OCI-LY1 (cell line): Measurements from ENCODE around the gene SLC43A3.
"Not testable (repeated sequence)": the region's sequence is repeated elsewhere in the genome, so short reads cannot be mapped to it uniquely, and the experiment has no call there.

Experiments used
- H2AFZ ChIP-seq: fragments of 200-600 bp; sonication (generic), shearing (Covaris generic); 2 replicates; pipeline ENCODE4 v1.6.0; 2014; ENCODE audit warnings: antibody characterized with exemption, mild to moderate bottlenecking, low read length
- H3F3A ChIP-seq: fragments of 200-600 bp; sonication (generic), shearing (Covaris generic); 2 replicates; pipeline ENCODE4 v1.6.0; 2014; ENCODE audit warnings: mild to moderate bottlenecking, antibody characterized with exemption, low read length, moderate library complexity; ENCODE audit not compliant: insufficient read depth
- H3K27ac ChIP-seq: fragments of 200-600 bp; sonication (generic); 2 replicates; pipeline ENCODE4 v1.5.1; 2014; ENCODE audit warnings: low read length, mixed run types, mild to moderate bottlenecking, low read depth; ENCODE audit not compliant: poor library complexity, severe bottlenecking
- H3K27me3 ChIP-seq: fragments of 200-600 bp; sonication (generic); 2 replicates; pipeline ENCODE4 v1.6.0; 2014; ENCODE audit warnings: antibody characterized with exemption, mild to moderate bottlenecking, low read length, moderate library complexity; ENCODE audit not compliant: insufficient read depth
- H3K36me3 ChIP-seq: fragments of 200-600 bp; sonication (generic); 2 replicates; pipeline ENCODE4 v1.6.1; 2014; ENCODE audit warnings: mild to moderate bottlenecking, antibody characterized with exemption, low read length, moderate library complexity, mixed read lengths; ENCODE audit not compliant: insufficient read depth
- H3K4me1 ChIP-seq: fragments of 200-600 bp; sonication (generic); 2 replicates; pipeline ENCODE4 v1.5.1; 2014; ENCODE audit warnings: mild to moderate bottlenecking, low read length, moderate library complexity; ENCODE audit not compliant: insufficient read depth, severe bottlenecking
- H3K4me2 ChIP-seq: fragments of 200-600 bp; sonication (generic), shearing (Covaris generic); 2 replicates; pipeline ENCODE4 v1.6.1; 2014; ENCODE audit warnings: low read length
- H3K4me3 ChIP-seq: fragments of 200-600 bp; sonication (generic); 2 replicates; pipeline ENCODE4 v1.5.1; 2014; ENCODE audit warnings: low read length, low read depth, mild to moderate bottlenecking, mixed read lengths; ENCODE audit not compliant: poor library complexity, severe bottlenecking
- H3K79me2 ChIP-seq: fragments of 200-600 bp; shearing (Covaris generic); 2 replicates; pipeline ENCODE4 v1.6.1; 2016; ENCODE audit warnings: mixed run types, low read length, mixed read lengths; ENCODE audit not compliant: insufficient read depth
- H3K9ac ChIP-seq: fragments of 200-600 bp; sonication (generic), shearing (Covaris generic); 2 replicates; pipeline ENCODE4 v1.6.1; 2014; ENCODE audit warnings: mild to moderate bottlenecking, low read length, mixed read lengths
- H3K9me2 ChIP-seq: fragments of 200-600 bp; sonication (generic), shearing (Covaris generic); 2 replicates; pipeline ENCODE4 v1.6.1; 2014; ENCODE audit warnings: low read depth, mild to moderate bottlenecking, low read length, mixed read lengths
- H3K9me3 ChIP-seq: fragments of 200-600 bp; shearing (Covaris generic); 2 replicates; pipeline ENCODE4 v1.6.1; 2014; ENCODE audit warnings: low read length, mixed read lengths
- H4K20me1 ChIP-seq: fragments of 200-600 bp; sonication (generic), shearing (Covaris generic); 2 replicates; pipeline ENCODE4 v1.6.0; 2016; ENCODE audit warnings: mild to moderate bottlenecking, low read length; ENCODE audit not compliant: insufficient read depth
- CTCF ChIP-seq: fragments of 200-600 bp; sonication (generic), shearing (Covaris generic); IDR thresholded peaks from 2 replicates; pipeline ENCODE4 v1.5.1; 2017; ENCODE audit warnings: mild to moderate bottlenecking, antibody characterized with exemption, low read length, moderate library complexity, mixed read lengths
- EZH2 ChIP-seq: fragments of 200-600 bp; sonication (generic), shearing (Covaris generic); IDR thresholded peaks from 2 replicates; pipeline ENCODE4 v1.8.0; 2017; ENCODE audit warnings: borderline replicate concordance, mixed run types, mild to moderate bottlenecking, antibody characterized with exemption, low read length, moderate library complexity, mixed read lengths

The SLC43A3 gene

GRCh38 chr11:57363131-57364080, 63.5 kb downstream of the SLC43A3 start:
- Histone ChIP-seq H3K36me3 (no peaks in the 10 kb centered on the region), H3F3A (no peaks in the 10 kb centered on the region), H3K9ac (no peak overlapping the region)

GRCh38 chr11:57361926-57362325, 65.0 kb downstream of the SLC43A3 start:
- no peak for TF ChIP-seq CTCF
- no peak for TF ChIP-seq EZH2
- H3K36me3 ChIP-seq, result no peaks in the 10 kb centered on the region
- no peaks in the 10 kb centered on the region for H3K27me3 ChIP-seq
- H3K4me2 ChIP-seq, result no peak overlapping the region
- no peaks in the 10 kb centered on the region for H4K20me1 ChIP-seq
- H3K9me2 ChIP-seq, result no peaks in the 10 kb centered on the region
- no peak overlapping the region for H2AFZ ChIP-seq
- H3K79me2 ChIP-seq, result no peaks in the 10 kb centered on the region
- no peaks in the 10 kb centered on the region for H3F3A ChIP-seq
- no peak overlapping the region for H3K27ac ChIP-seq
- no peaks in the 10 kb centered on the region for H3K4me1 ChIP-seq
- no peak overlapping the region for H3K4me3 ChIP-seq
- no peaks in the 10 kb centered on the region for H3K9me3 ChIP-seq
- no peak overlapping the region for H3K9ac ChIP-seq

More at GRCh38 chr11:57363131-57364080, 63.5 kb downstream of the SLC43A3 start:
- Histone ChIP-seq H4K20me1 (no peaks in the 10 kb centered on the region), H3K9me3 (no peaks in the 10 kb centered on the region), H3K27ac (no peak overlapping the region), H3K4me3 (no peak overlapping the region), H3K4me1 (no peaks in the 10 kb centered on the region), H3K79me2 (no peaks in the 10 kb centered on the region), H3K9me2 (no peaks in the 10 kb centered on the region), H3K27me3 (no peaks in the 10 kb centered on the region), H2AFZ (no peak overlapping the region), H3K4me2 (no peak overlapping the region)
- no peak for TF ChIP-seq EZH2

- not testable (repeated sequence) for H3K9ac ChIP-seq, H3K4me1 ChIP-seq, H4K20me1 ChIP-seq, H3K9me2 ChIP-seq, H2AFZ ChIP-seq, H3K4me3 ChIP-seq, H3K36me3 ChIP-seq, H3K4me2 ChIP-seq, H3K27ac ChIP-seq, H3K79me2 ChIP-seq, H3F3A ChIP-seq, H3K9me3 ChIP-seq, H3K27me3 ChIP-seq
These were observed 65.5 kb downstream of the SLC43A3 start for GRCh38 chr11:57361420-57361819.

GRCh38 chr11:57360991-57361390, 65.9 kb downstream of the SLC43A3 start:
- Histone ChIP-seq H3K27me3 (no peaks in the 10 kb centered on the region), H3K4me1 (no peaks in the 10 kb centered on the region), H3K27ac (no peak overlapping the region), H3K9ac (no peak overlapping the region), H3K9me3 (no peaks in the 10 kb centered on the region), H3K9me2 (no peaks in the 10 kb centered on the region), H3K4me2 (no peak overlapping the region), H3K4me3 (no peak overlapping the region), H3K79me2 (no peaks in the 10 kb centered on the region), H3K36me3 (no peaks in the 10 kb centered on the region), H4K20me1 (no peaks in the 10 kb centered on the region), H3F3A (no peaks in the 10 kb centered on the region), H2AFZ (no peak overlapping the region)
- TF ChIP-seq CTCF (no peak), EZH2 (no peak)
